Measurements from ENCODE around the gene JMJD1C. TPM values are rescaled to one million over a fixed set of nuclear protein-coding genes. Genes with fewer than 3 reads are reported as not detected.

Gene JMJD1C
- total and polyA plus RNA-seq, 2 donors (not counting 3 experiments of a cell fraction or from before 2014, with no cell fraction given): 32.1 to 97.1 TPM

GRCh38 chr10:63441404-63441803 lies 24.4 kb downstream of the JMJD1C start:
- Histone ChIP-seq H3K36me3 (ENCODE audit: control insufficient read depth in 2 of 2, extremely low read depth in 1 of 2, insufficient read depth in 2 of 2, low read length in 2 of 2) (no peaks in the 10 kb centered on the region), H3K4me1 (ENCODE audit: control insufficient read depth, extremely low read depth, insufficient read depth, low read length) (peaks cover 36% of the 10 kb centered on the region), H3K9me1 (replicated peaks; ENCODE audit: control insufficient read depth, extremely low read depth, insufficient read depth, low read length) (no peaks in the 10 kb centered on the region), H3K27ac (ENCODE audit: insufficient read depth, low read depth, low read length) (no peak overlapping the region), H3K9ac (replicated peaks; ENCODE audit: extremely low read depth, insufficient read depth, low read length) (no peak overlapping the region), H2AFZ (ENCODE audit: low read depth, low read length) (no peak overlapping the region), H3K4me3 (replicated peaks in 1 of 3; ENCODE audit: insufficient read depth in 1 of 3, low read depth in 1 of 3, low read length in 3 of 3) (no peak overlapping the region), H3K27me3 (ENCODE audit: control insufficient read depth in 2 of 2, insufficient read depth in 2 of 2, low read length in 2 of 2) (no peaks in the 10 kb centered on the region), H3K9me3 (replicated peaks; ENCODE audit: control insufficient read depth, insufficient read depth, low read length) (no peaks in the 10 kb centered on the region), H3K4me2 (ENCODE audit: insufficient read depth, low read length) (no peak overlapping the region), H3K79me2 (ENCODE audit: control insufficient read depth, insufficient read depth, low read length) (peaks cover 83% of the 10 kb centered on the region), H4K20me1 (replicated peaks; ENCODE audit: control insufficient read depth, extremely low read depth, insufficient read depth, low read length) (peaks cover 10% of the 10 kb centered on the region)
- intact Hi-C loops (cut with micrococcal nuclease): no loop called here
- FAIRE-seq: no peak
- no peak for TF ChIP-seq MAX (IDR thresholded peaks at IDR 0.05; ENCODE audit: insufficient read depth, insufficient read length)
- TF ChIP-seq JUN (IDR thresholded peaks at IDR 0.05; ENCODE audit: borderline replicate concordance, insufficient read depth, insufficient read length, low read depth): no peak
- TF ChIP-seq POLR2AphosphoS5 (IDR thresholded peaks at IDR 0.05; ENCODE audit: insufficient read depth, low read depth, low read length): no peak
- TF ChIP-seq FOS (IDR thresholded peaks at IDR 0.05; ENCODE audit: borderline replicate concordance, insufficient read depth, low read length): no peak
- no peak for TF ChIP-seq POLR2A (IDR thresholded peaks at IDR 0.05; ENCODE audit: low read depth, low read length)
- no peak for TF ChIP-seq GATA2 (IDR thresholded peaks at IDR 0.05; ENCODE audit: insufficient read depth, insufficient read length, low read depth, low read length)
- no peak for TF ChIP-seq CTCF (IDR thresholded peaks at IDR 0.05; ENCODE audit: extremely low read depth in 1 of 2, insufficient read depth in 1 of 2, low read depth in 1 of 2, low read length in 2 of 2)
- no peak for TF ChIP-seq EZH2 (IDR thresholded peaks at IDR 0.05; ENCODE audit: borderline replicate concordance, low read depth, low read length, severe bottlenecking)
- no peak for TF ChIP-seq MYC (IDR thresholded peaks at IDR 0.05; ENCODE audit: low read depth, low read length)
- CTCF ChIA-PET: no interaction called here
- POLR2A ChIA-PET: no interaction called here
- dilution Hi-C loops (cut with MboI; ENCODE audit: extremely low pct_ligation_motif_present, low sequenced_read_pairs): no loop called here
- DNase-seq (ENCODE audit: low read depth, low spot score): peak; percentile 15
- no TSS peak for BruUV-seq (replicated peaks)

Measured in endothelial cell of umbilical vein (primary cell).